ENCODE results near the gene BAZ2B.

The BAZ2B gene

GRCh38 chr2:159573846-159574606 lies 42.3 kb downstream of the BAZ2B start:
- DNase-seq (ENCODE audit: low spot score): no peak

DNA sequence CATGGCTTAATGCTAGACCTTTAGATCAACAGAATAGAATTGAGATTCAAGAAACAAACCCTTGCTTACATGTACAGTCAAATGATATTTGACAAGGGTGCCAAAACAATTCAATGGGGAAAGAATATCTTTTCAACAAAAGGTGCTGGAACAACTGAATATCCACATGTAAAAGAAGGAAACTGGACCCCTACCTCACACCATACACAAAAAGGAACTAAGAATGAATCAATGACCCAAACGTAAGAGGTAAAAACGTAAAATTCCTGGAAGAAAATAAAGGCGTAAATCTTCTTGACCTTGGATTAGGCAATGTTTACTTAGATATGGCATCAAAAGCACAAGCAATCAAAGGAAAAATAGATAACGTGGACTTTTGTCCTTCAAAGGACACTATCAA lies 43.1 kb downstream of the BAZ2B start:
- no peak for DNase-seq (ENCODE audit: low spot score)

- DNase-seq (ENCODE audit: low spot score): no peak
These were observed 43.9 kb downstream of the BAZ2B start for GRCh38 chr2:159572459-159572858.

GRCh38 chr2:159571540-159572260 lies 44.6 kb downstream of the BAZ2B start:
- DNase-seq (ENCODE audit: low spot score): no peak

DNA sequence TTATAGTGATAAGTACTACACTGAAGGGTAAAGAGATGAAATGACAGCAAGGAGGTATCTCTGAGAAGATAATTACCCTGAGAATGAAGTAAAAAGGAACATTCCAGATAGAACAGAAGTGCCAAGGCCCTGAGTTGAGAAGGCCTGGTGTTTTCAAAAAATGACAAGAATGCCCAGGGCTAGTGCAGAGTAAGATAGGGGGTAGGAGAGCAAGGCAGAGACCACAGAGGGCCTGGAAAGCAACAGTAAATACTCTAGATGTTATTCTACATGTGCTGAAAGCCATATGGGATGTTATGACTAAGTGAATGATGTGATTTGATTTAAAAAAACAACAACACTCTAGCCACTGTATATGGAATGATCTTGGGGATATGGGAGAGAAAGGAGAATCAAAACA lies 52.3 kb downstream of the BAZ2B start:
- DNase-seq (ENCODE audit: low spot score): no peak

- DNase-seq (ENCODE audit: low spot score): no peak
These were observed 54.1 kb downstream of the BAZ2B start for GRCh38 chr2:159562248-159562647.

DNA sequence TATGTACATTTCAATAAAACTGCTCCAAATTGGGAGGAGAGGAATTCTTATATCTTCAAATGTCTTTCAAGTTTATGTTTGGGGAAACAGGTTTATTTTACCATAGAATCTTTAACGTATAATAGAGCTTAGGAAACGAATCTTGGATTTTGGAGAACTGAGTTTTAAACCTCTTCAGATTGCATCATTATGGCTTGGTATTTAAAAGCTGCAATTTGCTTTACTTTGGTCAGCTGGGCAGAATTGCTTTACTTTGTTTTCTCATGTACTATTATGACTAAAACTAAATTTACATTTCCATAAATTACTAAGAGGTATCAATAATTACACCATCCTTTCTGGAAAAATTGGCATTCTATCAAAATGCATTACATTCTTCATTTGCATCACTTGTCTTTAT lies 54.6 kb downstream of the BAZ2B start:
- DNase-seq (ENCODE audit: low spot score): no peak

GRCh38 chr2:159561242-159561641 lies 55.1 kb downstream of the BAZ2B start:
- DNase-seq (ENCODE audit: low spot score): no peak

DNA sequence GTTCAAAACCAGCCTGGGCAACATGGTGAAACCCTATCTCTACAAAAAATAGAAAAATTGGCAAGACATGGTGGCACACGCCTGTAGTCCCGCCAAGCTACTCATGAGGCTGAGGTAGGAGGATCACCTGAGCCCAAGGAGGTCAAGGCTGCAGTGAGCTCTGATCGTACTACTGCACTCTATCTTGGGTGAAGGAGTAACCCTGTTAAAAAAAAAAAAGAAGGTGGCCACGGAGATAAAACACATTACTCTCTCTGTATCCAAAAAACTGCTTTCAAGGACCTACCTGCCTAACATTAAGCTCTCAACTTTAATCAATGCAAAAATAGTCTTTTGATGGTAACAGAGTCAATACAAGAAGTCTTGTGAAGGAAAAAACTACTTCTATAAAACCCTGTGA lies 57.3 kb downstream of the BAZ2B start:
- no peak for DNase-seq (ENCODE audit: low spot score)

- DNase-seq (ENCODE audit: low spot score): no peak
These were observed 57.9 kb downstream of the BAZ2B start for GRCh38 chr2:159558479-159558878.

DNA sequence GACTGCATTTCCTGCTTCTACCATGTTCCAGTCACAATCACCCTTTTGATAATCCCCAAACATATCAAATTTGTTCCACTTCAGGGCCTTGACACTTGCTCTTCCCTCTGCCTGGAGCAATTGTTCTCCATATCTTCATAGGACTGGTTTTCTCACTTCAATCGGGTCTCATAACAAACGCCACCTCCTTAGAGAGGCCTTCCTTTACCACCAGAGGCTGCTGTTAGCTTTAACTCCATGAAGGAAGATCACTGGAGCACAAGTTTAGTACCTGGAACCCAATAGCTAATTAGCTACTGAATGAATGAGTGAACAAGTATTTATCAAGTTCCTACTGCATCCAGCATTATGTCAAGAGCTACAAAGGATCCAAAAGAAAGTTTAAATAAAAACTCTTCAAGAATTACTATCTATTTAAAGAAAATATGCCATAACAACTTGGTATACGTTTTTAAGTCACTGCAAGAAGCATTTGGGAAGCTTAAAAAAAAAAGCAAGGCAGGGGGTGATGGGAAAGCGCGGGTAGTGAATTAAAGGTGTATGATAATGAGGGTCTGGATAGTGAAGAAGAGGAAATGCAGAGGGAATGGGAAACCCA lies 58.8 kb downstream of the BAZ2B start:
- DNase-seq (ENCODE audit: low spot score): no peak

DNA sequence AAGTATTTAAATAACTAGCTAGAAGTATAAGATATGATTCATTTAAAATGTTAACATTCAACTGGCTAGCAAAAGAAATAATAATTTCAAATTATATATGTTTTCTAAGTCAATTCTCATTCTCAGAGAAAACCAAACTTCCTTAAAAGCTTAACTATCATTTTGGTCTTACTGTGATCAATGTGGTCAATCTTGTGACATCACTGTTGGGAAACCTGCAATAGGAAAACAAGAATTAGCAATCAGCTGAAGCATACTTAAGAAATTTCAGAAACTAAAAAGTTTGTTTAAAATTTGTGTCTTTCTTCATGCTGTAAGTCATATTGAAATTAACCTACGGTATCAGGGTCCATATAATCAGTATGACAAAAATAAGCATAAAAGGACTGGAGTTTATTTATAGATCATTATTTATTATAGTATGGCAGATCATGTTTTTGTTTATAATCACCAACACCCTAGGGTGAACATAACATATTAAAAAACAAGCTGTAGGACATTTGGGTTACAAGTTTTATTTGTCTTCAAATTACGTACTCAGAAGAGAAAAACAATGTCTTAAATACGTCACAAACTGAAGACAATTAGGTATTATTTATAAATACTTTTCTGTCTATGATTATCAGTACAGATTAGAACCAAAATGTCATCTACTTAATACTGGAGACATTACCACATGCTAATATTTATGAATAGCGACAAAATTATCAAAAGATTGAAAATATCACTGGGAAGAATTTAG lies 60.5 kb downstream of the BAZ2B start:
- no peak for DNase-seq (ENCODE audit: low spot score)

DNA sequence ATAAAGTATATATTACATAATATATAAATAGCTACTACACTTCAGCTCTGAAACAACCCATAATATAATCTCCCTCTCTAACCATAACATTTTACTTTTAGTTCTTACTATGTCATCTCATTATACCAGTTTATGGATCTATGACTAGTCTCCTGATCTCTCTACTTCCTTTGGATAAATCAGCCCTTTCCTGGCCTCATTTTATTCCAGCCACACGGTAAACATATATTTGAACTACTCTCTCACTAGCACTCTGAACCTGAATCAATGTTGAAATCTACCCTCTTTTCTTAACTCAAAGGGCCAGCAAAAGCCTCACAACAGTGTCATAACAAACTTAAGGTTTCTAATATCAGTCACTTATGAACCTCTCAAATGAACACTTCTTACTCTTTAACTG lies 62.6 kb downstream of the BAZ2B start:
- DNase-seq (ENCODE audit: low spot score): no peak

- DNase-seq (ENCODE audit: low spot score): no peak
These were observed 64.5 kb downstream of the BAZ2B start for GRCh38 chr2:159551806-159552205.

DNA sequence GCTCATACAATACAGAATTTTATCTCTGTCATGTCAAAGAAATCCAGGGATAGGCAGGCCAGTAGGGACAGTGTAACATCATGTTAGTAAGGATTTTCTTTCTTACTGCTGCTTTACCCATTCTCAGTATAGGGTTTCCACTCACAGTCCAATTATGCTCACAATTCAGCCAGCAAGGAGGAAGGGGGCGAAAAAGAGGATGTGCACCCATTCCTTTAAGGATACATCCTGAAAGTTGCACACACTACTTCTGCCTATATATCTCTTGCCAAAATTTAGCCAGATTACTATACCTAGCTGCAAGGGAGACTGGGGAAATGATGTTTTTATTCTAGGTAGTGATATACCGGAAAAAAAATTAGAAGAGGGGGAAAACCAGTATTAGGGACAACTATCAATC lies 66.1 kb downstream of the BAZ2B start:
- DNase-seq (ENCODE audit: low spot score): no peak

DNA sequence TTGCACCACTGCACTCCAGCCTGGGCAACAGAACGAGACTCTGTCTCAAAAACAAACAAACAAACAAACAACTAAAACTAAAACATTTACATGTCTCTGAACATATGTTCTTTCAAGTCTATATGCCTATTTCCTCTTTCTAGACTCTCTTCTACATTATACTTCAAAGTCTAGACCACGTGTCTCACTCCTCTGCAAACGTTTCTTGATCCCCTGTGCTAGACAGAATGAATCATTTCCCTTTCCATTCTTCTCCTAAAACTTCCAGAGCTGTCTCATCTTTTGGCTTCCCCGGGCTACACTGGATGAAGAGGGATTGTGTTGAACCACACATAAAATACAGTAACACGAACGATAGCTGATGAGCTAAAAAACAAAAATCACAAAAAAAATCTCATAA lies 67.1 kb downstream of the BAZ2B start:
- no peak for DNase-seq (ENCODE audit: low spot score)

DNA sequence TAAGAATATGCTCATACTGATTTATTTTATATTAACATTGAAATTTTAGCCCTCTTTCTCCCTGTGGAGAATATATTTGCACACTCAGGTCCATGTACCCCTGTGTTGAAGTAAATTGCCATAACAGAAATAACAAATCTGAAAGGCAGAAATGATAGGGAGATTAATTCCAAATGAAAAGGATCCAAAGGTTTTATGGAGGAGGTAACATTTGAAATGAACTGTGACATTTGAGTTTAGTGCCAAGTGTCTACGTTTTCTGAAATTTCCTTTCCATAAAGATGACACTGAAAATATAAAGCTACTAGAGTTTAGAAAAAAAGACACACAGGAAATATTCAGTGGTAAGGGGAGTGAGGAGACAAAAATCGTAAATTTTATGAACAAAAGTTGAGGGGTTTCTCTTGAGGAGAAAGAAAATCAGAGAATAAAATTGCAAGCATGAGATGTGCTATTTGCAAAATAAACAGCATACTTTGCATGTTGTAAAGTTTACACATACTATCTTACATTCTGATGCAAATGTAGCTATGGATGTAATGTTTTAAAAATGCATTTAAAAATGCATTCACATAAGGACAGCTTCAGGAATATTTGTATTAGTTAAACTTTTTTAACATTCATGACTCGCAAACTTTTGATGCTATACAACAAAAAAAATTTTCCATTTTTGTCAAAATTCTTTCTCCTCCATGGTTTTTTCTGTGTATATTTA lies 69.5 kb downstream of the BAZ2B start:
- no peak for DNase-seq (ENCODE audit: low spot score)

DNA sequence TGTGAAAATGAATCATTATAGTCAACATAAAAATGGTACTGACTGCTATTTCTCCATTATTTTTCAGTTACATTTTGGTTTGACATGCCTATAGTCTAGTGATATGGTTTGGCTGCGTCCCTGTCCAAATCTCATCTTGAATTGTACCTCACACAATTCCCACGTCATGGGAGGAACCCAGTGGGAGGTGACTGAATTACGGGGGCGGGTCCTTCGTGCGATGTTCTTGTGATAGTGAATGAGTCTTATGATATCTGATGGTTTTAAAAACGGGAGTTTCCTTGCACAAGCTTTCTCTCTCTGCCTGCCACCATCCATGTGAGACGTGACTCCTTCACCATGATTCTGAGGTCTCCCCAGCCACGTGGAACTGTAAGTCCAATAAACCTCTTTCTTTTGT lies 70.3 kb downstream of the BAZ2B start:
- DNase-seq (ENCODE audit: low spot score): no peak

- no peak for DNase-seq (ENCODE audit: low spot score)
These were observed 71.3 kb downstream of the BAZ2B start for GRCh38 chr2:159545085-159545484.

GRCh38 chr2:159542101-159542500 lies 74.2 kb downstream of the BAZ2B start:
- DNase-seq (ENCODE audit: low spot score): no peak

DNA sequence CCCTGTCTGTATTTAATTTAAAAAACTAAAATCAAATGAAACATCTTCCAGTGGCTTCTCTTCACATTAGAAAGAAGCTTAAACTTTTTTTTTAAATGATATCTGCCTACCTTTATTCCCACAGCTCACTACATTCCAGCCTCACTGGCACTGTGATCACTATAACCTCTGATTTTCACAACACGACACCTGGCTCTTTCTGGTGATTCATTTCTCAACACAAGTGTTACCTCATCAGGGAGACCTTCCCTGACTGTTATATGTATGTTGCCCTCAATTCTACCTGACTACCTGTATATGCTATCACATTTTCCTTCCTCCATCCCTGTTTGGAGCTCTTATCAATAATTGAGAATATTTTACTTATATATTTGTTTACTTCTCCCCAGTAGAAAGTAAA lies 76.6 kb downstream of the BAZ2B start:
- DNase-seq (ENCODE audit: low spot score): no peak

DNA sequence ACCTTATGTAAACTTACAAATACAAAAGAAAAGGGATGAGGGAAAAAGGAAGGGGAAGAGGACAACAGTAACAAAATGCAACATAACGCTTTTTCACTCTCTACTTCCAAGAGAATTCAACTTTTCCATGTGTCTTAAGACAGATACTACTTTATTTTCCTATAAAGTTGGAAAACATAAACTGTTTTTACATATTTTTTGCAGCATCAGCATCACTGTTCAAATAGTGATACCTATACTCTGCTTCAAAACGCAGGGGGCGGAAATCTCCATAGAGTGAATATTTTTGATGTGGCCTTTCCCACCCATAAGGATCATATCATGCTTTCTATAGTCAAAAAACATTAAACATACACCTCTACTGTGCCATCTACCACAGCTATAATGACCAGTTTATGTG lies 77.5 kb downstream of the BAZ2B start:
- DNase-seq (ENCODE audit: low spot score): no peak

All from COLO829 (cell line).